ENCODE measurements around the gene PROX1.

PROX1 gene

DNA sequence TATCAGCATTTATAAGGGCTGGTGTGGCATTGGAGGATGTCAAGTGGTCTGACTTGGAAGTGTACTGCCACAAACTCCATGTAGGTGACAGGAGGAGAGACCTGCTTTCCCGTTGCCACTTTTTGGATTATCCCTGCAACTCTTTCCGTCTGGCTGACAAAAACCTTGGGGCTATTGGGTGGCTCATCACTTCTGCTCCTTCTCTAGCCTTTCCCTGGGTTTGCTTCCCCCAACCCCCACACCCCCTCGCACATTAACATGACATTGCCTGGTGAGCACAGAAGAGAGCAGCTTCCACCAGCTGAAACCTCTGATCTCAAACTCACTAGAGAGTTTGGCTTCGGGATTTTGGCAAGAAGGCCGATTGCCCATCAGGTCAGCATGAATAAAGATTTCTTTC is 39.2 kb downstream of the PROX1 start:
- DNase-seq, result no peak

DNA sequence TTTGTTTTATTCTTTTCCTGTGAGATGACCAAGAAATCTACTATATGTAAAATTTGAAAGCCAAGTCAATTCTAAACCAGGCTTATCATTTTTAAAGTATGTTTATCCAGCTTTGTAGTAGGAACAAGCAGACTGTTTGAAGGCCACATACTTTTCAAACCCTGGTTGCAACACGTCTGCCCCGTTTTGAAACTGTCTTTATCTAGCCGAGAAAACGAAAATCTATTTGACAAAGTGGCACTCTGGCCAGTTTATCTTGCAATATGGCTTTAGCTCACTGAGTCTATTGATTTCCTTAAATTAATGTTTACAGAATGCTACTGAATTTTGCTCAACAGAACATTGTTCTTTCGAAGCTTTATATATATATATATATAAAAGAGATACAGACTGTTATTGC is 39.7 kb downstream of the PROX1 start:
- DNase-seq, result no peak

DNA sequence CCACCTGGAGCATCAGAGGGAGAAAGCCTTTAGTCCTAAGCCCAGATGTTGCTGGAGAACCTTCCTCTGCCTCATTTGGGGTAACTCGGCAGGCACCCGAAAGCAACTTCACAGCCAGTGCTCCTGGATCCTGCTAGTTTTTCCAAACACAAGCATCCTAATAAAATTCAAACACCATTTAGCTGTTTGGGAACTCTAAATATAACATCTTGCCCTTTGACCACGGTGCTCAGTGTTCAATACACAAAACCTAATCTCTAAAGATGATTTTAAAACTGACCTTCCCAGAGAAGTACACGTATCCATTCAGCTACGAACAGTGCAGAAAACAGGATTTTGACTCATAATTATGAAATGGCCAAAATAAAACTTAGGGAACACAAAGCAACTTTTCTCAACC is 40.3 kb downstream of the PROX1 start:
- DNase-seq, result no peak

DNA sequence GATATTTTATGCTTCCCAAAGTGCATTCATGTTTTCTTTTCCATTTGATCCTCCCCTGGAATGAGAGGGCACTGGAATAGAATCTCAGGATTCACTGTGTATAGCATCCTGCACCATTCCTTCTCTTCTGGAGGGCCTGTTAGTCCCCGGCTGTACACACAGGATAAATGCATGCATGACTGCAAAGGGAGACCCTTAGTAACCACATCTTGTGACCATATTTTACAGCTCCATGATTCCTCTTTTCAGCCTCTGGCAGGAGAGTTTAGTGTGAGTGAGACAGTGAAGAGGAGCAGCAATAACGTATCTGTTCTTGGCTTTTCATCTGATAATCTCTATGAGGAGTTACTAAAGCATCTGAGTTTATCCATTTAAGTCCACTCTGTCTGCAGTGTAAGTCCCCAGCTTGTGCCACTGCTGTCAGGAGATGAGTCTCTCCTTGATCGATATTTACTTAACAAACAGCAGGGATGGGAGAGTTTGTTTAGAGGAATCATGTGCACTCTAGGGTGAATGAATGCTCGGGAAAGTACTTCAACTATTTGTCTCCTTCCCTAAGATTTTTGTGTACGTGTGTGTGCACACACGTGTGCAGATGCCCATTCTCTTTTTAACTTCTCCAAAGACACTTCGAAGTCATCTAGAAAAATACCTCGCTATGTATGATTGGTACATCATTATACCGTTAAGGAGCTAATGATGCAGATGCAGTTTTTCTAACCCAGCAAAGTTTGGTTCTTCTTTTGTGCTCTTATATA is 41.1 kb downstream of the PROX1 start:
- no peak for DNase-seq

DNA sequence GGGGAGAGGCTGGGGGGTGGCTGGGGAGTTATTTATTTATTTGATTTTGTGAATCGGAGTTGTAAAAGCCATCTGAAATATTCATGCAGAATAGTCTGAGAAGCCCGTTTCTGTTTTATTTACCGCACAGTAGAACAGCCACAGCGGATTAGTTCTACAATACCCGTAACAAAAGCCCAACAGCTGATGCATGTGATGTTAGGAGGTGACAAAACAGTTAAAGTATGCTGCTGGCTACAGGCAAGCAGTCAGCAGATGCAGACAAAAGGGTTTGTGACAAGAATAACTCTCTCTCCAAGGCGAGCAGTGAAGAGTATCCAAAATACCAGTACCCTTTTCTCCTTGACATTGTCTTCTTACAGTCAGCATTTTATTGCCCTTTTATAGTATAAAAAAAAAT is 42.0 kb downstream of the PROX1 start:
- DNase-seq, result no peak

DNA sequence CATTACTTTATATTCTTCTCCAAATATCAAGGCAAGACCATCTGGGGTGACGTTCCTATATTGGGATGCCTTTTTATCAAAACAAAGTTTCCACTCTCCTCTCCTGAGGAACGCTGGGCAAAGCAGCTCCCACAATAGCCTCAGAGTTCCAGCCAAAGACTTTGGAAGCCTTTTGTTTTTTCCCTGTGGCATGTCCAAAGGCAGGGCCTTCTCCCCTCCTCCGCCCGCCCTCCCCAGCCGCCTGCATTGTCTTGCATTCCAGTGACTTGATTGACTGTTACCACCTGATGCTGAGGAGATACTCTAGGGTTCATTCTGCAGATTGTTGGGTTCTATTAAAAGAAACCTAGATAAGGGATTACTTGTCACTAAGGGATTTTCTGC is 43.5 kb downstream of the PROX1 start:
- DNase-seq, result no peak

DNA sequence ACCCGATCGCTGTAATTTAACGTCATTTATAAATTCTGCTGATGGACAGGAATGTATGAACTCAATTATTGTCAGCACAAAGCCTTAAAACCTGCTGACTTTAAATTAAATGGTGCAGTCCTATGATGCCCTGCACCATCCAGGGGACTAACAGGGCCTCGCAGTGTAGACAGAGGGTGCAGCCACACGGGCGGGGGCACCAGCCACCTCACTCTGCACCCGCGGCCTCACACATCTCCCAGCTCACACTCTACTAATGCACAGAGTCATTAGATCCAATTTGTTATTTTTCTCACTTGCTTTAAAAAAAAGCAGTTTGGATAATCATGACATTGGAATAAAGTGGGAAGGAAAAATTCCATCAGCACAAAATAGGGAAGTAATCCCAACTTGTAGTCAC is 49.7 kb downstream of the PROX1 start:
- DNase-seq, result no peak

DNA sequence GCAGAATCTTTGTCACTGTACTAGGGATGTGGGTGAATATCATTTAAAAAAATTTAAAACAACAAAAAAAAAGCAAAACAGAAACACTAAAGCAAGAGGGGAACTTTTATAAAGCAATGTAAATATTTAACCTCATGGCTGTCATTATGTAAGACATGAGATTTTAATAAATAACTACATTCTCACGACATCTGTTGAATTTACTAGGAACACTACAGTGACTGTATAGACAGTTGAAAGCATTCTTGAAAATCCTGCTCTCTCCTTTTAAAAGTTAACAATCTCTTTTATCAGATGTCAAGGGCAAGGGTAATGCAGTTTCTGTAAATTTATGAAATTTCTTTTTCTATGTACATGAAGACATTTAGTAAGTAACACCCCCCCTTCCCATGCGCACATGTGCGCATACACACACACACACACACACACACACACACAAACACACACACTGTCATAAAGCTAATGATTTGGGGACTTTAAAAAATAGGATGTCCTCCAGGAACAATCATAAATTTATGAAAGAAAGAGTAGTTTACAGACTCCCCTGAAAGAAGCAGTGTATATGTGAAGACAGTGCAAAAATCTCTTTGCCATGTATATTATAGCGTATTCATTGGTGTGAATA is 51.7 kb downstream of the PROX1 start:
- DNase-seq, result no peak

DNA sequence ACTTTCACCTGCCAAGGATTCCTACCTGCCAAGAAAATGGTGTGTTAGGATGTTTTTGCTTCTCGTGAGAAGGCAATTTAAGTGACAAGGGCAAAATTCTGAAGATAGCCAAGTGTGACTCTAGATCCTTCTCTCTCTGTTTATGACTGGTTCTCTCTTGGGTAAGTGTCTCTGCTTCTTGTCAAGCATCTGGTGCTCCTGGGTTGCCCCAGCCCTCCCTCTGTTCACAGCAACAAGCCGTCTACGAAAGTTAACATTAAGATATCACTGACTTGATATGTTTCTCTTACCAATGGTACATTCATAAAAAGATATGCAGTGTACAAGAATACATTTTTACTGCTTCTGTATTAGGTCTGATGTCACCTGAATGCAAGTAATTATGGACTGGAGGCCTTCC is 55.4 kb downstream of the PROX1 start:
- no peak for DNase-seq

DNA sequence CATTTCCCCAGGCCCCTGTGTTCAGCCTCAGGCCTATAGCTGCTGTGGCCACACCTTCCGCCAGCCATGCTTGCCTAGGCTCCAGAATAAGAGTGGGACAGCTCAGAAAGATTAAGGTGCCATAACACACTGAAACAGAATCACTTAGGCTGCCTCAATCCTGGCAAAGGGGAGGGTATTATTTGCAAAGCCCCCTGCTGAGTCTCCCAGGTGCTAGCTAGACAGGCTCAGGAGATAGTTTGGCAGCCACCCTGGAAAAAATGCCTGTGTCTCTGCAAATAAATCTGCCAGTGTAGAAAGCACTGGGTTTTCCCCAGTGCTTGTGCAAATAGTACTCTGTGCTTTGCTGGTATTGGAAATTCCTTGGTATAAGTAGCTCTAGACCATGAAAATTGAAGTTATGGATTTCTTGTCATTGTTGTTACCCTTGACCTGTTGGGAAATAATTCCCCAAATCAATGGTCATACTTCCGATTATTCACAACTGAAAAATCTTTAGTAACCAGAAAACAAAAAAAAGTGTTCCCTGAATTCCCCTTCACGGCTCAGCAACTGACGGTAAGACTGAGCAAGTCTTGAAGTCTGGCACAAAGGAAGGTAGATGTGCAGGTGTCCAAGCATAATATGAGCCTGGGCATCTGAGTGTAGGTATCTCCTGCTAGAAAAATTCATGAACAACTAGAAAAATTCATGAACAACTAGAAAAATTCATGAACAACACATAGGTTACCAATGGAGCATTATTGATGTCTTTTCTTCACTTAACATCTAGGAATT is 56.9 kb downstream of the PROX1 start:
- DNase-seq, result no peak

DNA sequence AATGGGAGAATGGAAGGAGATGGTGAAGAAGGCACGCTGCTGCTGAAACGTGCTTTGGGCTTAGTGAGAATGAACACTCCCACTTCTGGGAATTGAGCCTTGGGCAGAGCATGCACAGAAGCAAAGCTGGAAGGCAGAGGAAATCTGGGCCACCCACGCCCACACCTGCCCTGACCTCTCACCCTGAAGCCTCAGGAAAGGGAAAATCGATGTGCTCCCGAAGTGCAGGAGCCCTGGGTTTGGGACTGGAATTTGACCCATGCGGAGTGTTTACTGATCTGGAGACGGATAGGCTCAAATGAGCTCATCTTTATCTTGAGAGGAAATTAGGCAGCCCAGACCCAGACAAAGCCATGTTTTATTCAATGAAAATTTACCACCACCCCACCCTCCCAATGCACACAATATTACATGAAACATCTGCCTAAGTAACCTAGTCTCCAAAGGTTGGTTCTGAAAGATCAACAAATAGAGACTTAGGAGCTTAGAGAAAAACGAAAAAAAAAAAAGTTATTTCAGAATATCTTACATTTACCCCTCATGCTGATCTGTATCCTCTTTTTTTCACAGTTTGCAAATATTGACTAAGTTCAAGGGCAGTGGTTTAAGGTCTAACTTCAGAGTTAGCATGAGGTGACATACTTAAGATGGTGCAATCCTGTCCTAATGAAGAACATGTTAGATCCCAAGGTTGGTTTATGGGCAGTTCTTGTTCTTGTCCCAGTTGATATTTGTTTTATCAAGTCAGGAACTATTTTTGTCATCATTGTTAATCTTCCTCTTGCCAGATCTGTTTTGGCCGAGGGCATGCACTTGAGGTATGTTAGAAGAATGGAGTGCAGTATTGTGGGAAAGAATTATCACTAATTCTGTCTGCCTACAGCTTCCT is 63.0 kb downstream of the PROX1 start:
- DNase-seq, result no peak

DNA sequence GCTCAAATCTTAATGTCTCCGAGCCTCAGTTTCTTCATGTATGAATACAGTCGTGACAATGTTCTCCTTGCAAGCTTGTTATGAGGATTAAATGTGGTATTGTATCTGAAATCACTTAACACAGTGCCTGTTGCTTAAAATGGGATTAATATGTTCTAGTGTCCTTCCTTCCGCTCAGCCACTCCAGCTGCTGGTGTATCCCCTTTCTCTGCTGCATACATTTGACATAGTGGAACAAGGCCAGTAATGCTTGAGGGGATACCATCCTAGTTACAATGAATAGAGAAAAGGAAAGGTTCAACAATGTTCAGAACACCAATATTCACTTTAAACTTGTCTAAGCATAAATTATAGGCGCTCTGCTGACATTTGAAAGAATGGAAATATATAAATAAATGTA is 64.0 kb downstream of the PROX1 start:
- DNase-seq, result no peak

DNA sequence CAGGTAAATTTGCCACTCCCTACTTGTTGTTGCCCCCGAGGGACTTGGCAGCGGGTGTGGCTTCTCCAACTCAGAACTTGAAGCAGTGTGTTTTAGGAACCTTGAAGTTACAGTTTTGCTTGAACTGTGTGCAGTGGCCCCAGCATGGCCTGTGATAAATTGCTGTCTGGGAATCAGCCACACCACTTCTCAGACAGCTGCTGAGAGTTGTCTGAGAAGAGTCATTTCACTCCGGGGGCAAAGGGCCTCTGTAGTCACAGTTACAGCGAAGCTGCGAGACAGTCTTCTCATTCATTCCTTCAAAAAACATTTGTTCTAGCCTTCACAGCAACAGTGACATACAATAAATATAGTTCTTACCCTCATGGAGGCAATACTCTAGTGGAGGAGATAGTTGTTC is 70.3 kb downstream of the PROX1 start:
- DNase-seq, result no peak

DNA sequence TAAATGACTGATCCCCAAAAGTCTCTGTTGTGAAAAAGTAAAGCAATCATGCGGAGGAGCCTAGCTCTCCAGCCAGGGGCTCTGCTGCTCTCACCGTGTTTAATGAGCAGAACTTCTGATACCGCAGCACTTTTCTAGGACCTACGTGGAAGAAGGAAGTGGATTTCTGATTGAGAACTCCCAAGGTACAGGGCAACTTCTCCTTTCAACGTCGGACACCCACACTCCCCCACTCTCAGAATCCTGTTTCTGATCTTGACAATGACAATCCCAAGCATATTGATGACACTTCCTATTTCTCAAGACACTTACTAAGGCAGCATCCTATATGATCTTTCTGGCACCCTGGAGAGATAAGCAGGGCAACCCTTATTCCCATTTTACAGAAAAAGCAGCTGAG is 78.4 kb downstream of the PROX1 start:
- DNase-seq, result no peak

DNA sequence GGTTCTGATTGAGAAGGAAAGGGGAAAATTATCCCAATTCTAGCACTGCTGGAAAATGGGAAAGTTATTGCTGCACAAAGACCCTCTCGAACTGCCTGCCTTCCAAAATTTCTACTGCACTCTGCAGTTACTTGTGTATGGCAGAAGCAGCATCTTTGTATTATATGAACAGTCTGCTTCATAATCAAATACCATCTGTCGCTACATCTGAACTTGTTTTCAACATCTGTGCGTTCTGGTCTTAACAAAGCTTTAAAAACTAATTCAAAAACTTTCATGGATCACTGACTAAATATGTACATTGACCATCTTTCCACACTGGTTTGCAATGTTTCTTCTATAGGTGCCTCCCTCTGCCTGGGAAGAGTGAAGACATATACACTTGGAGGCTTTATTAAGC is 79.2 kb downstream of the PROX1 start:
- no peak for DNase-seq

DNA sequence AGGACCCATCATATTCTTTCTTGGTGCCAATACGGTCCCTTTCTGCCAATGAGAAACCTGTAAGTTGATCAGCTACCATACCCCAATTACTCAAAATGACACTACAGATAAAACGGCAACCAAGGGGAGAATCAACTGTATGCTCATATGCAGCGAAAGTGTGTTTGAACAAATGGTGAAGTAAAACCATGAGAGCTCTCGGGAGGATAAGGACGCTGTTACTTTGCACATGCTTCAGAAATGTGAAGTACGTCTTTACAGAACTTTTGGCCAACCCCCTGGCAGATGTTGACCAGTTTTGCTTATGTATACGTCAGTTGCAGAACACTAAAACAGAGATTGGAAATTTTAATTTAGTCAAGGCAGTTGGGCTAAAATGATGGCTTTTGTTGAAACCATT is 79.6 kb downstream of the PROX1 start:
- no peak for DNase-seq

DNA sequence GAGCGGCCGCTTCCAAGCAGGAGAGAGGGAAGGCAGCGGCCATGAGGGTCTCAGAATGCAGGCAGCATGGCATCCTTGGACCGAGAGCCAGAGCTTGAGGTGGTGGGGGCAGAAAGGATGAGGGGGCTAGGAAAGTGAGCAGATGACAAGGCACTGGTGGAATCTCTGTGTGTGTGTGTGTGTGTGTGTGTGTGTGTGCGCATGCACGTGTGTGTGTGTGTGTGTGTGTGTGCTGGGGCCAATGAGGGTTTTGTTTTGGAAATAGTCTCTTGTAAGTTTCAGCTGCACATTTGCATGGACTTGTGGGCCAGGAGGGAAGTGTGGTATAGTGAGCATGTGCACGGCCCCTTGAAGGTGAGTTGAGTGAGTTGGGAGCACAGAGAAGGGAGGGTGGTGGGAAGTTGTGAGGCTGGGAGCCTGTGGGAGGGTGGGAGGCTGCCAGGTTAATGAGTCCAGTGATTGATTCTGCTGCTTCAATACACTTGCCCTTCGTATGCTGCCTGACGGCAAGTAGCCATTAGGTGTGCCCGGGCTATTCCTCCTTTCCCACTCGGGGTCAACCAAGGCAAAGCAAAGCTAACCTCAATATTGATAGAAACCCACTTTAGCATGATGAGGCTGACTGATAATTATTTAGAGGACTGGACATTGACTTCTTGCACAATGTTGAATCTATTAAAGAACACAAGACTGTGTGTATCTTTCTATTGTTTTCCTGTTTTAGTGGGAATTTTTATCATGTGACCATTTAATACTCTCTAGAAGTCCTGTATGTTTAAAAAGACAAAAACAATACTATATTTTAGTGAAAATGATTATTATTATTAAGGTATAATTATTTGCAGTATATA is 80.3 kb downstream of the PROX1 start:
- no peak for DNase-seq

DNA sequence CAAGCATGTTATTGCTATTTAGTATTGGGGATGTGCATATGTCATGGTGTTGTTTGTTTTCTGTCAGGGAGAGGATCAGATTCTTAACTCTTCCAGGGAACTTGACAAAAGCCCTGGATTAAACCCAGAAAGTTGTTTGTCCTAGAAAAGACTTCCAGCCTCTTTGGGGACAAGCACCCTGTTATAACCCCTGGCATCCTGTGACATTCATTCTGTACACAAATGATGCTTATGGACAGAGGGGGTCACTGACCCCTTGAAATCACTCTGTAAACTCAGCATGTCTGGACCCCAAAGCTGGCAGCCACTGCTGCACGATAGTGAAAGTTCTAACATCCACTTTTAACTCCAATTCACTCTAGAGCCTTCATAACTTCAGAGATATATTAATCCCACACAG is 81.2 kb downstream of the PROX1 start:
- DNase-seq, result no peak

DNA sequence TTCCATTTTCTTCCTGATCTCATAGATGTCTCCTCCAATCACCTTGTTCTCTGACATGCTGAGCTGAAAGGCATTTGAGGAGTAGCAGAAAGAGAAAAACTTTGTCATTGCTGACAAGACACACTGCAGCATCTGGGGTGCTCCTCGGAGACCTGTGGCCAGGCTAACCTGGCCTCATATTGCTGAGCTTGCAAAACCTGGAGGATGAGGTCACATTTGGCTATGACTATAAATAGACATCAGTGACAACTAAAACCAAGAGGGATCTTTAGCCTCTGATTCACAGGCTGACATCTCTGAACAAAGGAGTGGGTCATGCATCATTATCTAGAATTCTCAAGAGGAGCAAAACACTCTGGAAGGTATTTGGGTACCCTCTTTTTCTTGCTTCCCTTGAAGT is 83.7 kb downstream of the PROX1 start:
- no peak for DNase-seq

DNA sequence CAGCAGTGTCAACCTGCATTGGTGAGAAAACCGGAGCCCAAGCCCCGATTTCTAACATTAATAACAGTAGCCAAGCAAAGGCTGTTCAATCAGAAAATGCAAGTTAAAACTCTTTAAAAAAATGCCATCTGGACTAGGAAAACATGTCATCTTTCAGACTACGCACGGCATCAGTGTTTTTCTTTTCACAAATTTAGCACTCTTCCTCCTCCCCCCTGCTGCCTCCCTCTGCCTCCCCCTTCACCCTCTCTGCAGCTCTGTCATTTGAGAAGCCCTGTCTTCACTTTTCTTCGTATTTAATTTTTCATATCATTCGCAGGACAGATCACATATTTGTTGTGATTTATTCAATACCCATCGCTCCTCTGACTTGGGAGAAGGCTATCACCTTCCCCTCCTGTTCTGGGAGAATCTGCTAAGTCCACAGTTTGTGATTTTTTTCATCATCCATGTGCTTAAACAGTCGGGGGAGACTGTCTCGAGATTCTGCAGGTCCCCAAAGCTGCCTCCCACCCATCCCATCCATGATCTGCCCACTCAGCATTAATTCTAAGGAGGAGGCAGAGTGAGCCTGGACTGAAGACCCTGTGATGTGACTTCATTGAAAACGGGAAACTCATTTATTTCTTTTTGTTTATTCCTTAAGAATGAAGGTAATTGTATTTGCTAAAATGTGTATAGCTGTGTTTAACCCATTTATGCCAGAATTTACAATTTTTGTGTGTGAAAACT is 84.8 kb downstream of the PROX1 start:
- DNase-seq, result no peak

DNA sequence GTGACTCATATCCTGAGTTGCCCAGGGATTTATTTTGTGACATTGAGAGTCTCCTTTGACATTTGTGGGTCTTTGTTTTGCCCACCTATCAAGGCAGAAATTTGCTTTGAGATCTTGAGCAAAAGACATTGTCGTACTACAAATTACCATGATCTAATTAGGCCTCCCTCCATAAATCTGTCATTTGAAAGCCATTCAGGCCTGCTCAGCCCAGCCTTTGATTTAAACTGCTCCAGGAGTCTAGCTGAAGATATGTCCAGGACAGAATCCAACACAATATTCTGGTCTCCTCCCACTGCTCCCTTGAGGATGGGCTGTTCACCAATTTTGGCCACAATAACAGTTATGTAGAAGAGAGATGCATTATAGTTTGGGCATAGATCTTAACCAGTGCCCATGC is 86.7 kb downstream of the PROX1 start:
- peak; percentile 27 for DNase-seq

All from NCI-H1436 (cell line).